GM21526 (cell line): ENCODE results near the gene FAM222A.

Experiments
- ATAC-seq: cut with Tn5 transposase; IDR thresholded peaks from one replicate; pipeline ENCODE4 v1.9.1; 2021; ENCODE audit warnings: moderate library complexity; ENCODE audit not compliant: unreplicated experiment, low FRiP score

FAM222A gene

DNA sequence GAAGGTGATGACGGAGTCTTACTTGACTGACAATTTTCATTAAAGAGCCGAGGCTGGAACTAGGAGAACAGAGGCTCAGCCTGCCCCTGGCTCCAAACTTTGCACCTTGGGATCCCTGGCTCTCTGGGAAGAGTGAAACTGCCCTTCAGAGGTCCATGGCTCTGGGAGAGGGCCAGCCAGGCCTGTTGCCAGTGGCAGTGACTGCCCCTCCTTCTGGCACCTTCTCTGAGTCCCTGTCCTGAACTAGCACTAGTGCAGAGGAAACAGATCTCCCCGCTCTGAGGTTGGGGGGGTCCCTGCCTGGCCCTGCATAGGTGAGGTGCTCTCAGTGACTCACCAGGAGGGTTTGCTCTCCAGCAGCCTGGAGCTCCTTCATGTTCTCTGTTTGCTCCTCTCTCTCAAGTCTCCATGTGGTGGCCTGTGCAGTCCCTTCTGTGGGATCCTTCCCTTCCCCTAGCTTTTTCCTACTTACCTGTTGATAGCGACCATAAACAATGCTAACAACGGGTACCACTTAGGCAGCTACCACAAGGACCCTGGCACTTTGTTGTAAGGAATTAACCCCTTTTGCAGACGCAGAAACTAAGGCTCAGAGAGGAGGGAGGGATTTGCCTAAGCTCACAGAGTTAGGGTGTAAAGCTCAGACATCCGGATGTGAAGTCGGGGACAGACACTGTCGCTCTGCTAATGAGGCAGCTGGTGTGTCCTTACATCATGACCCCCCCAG is 22.4 kb downstream of the FAM222A start:
- ATAC-seq: no peak

DNA sequence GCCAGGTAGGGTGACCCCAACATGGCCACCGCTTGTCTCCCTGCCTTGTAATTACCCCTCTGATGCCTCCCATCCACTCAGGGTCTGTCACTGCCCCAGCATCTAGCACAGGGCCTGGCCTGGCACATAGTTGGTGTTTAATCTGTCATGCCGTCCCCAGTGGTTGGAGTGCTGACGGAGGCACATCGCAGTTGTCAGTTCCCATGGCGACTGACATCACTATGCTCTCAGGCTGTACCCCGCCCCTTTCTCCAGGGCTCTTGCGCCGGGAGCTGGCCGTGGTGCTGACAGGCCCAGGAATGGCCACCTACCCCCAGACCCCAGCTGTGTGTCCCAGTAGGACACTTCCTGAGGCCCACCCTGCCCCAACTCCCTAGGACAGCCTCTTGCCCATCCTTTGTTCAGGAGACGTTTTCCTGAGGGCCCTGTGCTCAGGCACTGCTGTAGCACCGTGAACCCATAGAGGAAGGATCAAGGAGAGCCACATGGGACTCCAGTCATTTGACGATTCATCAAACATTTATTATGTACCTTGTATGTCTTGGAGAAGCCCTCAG is 23.0 kb downstream of the FAM222A start:
- no peak for ATAC-seq

DNA sequence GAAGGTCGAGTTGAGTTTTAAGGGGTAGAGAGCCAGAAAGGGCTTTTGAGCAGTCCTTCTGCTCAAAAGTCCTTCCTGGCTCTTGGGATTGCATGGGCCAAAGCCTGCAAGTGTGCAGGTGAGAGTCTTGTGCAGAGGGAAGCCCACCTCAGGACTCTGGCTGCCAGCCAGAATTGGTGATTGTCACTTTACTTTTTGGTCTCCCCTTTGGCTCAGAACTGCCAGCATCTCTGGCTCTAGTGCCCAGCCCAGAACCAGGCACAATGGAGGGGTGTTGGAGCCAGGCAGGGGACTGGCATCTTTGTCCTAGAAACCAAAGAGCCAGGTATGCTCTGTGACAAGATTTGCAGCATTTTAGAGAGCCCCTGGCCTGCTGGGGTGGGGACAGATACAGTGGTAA is 23.5 kb downstream of the FAM222A start:
- no peak for ATAC-seq

GRCh38 chr12:109737631-109738030 is 24.0 kb downstream of the FAM222A start:
- ATAC-seq: no peak

GRCh38 chr12:109738209-109738608 is 24.6 kb downstream of the FAM222A start:
- no peak for ATAC-seq

DNA sequence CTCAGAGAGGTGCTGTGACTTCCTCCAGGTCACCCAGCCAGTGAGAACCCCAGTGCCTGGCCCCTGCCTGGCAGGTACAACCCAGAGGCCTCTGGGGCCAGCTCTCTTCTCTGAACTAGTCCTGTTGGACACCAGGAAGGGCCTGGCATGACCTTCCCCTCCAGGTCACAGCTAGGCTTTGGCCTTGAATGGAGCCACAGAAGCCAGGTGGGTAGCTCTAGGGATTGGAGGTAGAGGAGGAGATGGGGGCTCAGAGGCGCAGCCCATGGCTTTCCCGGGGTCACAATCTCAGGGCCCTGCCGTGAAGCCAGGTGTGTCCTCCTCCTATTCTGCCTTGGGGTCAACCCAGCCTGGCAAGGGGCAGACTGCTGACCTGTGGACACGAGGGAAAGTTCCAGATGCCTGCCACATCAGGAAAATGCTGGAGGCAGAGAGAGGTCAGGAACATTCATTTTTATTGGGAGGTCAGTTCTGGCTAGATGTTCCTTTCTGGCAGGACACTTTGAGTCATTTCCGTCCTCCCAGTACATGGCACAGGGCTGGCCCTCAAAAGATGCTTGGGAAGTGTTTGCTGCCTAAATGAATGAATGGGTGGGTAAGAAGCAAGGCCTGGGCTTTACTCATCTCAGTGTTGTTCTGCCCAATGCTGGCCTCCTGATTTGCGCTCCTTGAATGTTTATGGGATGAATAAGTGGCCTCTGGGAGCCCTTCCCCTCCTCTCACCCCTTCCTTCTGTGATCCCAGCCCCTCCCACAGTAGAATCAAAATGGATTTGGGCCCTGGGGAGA is 25.4 kb downstream of the FAM222A start:
- no peak for ATAC-seq

DNA sequence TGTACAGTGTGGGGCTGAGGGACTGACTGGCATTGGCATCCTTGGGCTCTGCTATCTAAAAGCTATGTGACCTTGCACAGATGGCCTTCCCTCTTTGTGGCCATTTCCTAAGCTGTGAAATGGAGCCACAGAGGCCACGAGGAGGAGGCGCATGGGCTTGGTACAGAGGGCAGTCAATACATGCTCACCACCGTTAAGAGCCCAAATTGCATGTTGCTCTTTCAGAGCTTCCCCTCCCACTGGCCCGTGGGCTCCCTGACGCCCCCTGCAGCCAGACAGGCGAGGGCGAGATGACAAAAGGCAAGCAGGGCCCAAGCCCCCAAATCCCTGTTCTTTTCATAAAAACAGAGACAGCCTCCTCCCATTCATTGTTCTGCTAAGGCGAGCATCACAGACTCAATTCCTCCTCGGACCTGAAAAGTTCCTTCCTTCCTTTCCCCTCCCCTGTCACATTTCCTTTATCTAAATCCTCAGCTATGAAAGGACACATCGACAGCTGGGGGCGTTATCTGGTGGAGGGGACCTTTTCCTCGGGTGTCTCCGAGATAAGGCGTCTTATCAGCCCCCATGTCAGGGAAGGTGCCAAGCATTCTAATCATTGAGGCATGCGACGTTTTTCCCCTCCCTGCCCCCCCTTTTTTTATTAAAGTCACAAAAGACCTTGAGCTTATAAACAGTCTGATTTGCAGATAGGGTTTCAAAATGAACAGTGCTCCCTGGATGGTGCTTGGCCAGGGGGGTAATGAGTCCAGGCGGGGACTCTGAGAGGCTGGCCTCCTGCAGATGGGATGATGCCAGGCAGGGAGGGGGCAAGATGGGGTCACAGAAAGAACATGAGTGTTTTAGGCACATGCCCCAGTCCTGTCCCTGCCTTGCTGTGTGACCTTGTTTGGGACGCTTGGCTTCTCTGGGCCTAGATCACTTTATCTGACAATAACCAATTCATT is 26.4 kb downstream of the FAM222A start:
- ATAC-seq: no peak

- no peak for ATAC-seq
These were observed 27.1 kb downstream of the FAM222A start for GRCh38 chr12:109740694-109741245.

DNA sequence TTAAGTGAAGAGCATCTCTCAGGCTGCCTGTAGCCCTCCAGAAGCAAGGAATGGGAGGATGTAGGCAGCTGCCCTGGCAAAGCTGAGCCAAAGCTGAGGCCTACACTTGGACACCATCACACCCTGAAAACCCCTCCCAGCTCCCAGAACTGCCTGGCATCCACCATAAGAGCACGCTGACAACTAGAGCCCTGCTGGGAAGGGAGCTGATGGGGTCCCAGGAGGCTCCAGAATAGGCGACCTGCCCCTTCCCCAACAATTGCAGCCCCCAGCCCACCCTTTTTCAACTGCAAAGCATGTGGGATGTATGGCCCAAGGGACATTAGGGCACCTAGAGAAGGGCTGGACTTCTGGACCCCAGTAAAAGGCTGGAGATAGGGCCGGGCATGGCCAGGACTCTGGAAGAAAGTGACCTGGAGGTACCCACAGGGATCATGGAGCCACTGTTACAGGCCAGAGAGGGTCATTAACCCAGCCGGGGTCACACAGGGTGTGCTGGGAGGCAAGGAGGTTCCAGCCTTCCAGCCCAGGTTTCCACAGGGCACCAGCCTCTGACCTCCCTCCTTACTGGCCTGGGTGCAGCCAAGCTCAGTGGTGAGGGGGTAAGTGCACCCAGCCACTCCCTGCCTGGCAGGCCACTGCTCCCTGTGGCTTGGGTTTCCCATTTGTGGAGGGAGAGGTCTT is 27.8 kb downstream of the FAM222A start:
- ATAC-seq: no peak

GRCh38 chr12:109741970-109742703 is 28.5 kb downstream of the FAM222A start:
- no peak for ATAC-seq

DNA sequence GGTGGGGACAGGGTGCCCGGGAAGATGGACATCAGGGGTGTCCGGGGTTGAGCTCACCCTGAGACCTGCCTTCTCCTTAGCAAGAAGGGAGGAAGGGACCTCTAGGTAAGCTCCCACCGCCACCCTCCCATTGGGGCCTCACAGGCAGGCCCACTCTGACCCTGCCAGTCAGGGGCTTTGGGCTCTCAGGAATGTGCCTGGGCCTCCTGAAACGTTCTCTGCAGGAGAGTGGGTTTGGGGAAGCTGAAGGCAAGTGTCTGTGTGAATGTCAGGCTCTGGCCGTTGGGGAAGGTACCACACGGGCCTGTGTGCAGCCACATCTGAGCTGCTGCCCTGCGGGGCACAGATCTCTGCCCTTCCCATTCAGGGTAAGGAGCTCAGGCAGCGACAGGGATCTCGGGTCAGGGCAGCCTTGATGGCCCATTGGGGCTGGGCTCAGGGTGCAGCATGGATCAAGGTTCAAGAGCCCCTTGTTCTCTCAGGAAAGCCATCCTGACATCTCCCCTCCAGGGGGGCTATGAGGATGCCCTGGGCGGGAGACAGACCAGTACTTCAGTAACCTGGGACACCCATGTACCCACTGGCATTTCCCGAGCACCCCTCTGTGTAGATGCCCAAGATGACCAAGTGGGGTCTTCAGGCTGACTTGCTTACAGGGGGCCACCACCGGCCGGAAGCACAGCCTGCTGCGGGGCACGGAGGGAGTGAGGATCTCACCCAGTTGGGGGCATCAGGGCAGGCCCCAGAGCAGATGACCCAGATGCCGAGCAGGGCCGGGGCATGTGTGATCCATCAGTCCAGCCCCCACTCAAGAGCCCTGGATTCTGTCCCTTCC is 29.7 kb downstream of the FAM222A start:
- ATAC-seq: no peak

DNA sequence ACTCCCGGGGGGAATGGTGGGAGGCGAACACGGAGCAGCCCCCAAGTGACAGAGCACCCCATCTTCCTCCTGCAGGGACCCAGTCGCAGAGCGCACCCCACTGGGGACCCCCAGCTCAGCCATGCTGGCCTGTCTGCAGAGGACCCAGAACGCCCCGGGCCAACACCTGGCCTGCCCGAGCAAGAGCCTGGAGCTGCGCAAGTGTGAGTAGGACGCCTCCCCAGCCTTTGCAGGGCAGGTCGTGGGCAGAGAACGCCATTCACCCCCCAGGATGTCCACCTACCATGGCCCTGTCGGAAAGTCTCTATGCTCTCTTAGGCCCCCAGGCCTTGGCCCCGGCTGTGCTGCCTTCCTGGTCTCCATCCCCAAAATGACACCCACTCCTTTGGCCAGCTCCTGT is 30.4 kb downstream of the FAM222A start:
- ATAC-seq: no peak

- no peak for ATAC-seq
These were observed 31.6 kb downstream of the FAM222A start for GRCh38 chr12:109744986-109745942.

GRCh38 chr12:109752117-109753053 is 38.8 kb downstream of the FAM222A start:
- ATAC-seq: no peak

DNA sequence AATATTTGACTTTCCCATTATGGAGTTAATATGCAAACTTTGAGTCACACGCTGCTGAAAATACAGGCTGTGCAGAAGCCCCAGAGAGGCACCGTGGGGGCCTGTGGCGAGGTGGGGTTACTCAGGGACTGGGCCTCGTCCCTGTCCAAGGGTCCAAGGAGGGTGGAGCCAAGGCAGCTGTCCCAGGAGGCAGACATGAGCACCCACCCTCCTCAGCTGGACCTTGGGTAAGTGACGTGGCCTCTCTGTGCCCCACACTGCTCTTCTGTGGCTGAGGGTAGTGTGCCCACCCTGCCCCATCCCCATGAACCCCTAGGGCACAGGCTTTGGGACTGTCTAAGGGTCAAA is 39.4 kb downstream of the FAM222A start:
- ATAC-seq: no peak

DNA sequence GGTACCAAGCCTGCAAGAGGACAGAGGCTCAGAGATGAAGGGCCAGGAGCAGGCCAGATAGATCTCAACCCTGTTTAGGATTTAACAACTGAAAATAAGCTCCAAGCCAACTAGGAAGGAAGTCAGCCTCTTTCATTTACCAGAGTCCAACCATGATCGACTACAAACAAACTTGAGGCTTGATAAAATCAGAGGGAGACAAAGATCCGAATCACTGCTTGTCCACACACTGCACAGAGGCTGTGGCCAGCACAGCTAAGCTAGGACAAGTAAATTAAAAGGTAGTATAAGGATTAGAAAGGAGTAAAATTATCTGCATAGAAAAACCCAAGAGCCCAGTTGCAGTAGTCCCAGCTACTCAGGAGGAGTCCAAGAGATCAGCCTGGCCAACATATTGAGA is 40.3 kb downstream of the FAM222A start:
- no peak for ATAC-seq
